ENCODE results near the gene PROC. TPM values are rescaled to one million over a fixed set of nuclear protein-coding genes. Genes with fewer than 3 reads are reported as not detected.
A peak's percentile ranks its signal among the peaks of the same experiment; 100 is the strongest.
"Not testable (repeated sequence)": the region's sequence is repeated elsewhere in the genome, so short reads cannot be mapped to it uniquely, and the experiment has no call there.

Gene PROC
- total RNA-seq, 4 donors from 2014 or later: 2.9 to 3.0 TPM; not detected in 2

GRCh38 chr2:127407091-127407490, 11.1 kb upstream of the PROC start:
- DNase-seq: no peak
- H3K9me3 ChIP-seq: no peaks in the 10 kb centered on the region
- H3K36me3 ChIP-seq: no peaks in the 10 kb centered on the region
- peak overlapping the region; percentile 85 to 90 (median 86) for H3K27ac ChIP-seq
- intact Hi-C loops (cut with DNase I; ENCODE audit: low total_unique reads): loop anchor here (2.0 kb wide), 1 partner anchor 26 kb away; no protein-coding TSS in a partner anchor
- no peaks in the 10 kb centered on the region for H3K27me3 ChIP-seq
- in situ Hi-C loops (cut with MboI; ENCODE audit: low pct_ligation_motif_present in 1 of 4, low pct_unique_long_range_greater_than_20kb in 1 of 4, low sequenced_read_pairs in 3 of 4): no loop called here
- TF ChIP-seq POLR2A (IDR thresholded peaks at IDR 0.05) (no peak), EP300 (IDR thresholded peaks at IDR 0.05; ENCODE audit: low read depth) (no peak), CTCF (IDR thresholded peaks at IDR 0.05) (no peak), POLR2AphosphoS5 (IDR thresholded peaks at IDR 0.05) (no peak)
- H3K4me1 ChIP-seq: peaks cover 10 to 54% (median 29%) of the 10 kb centered on the region in 4 donors
- WGBS, 2 donors (ENCODE audit: low coverage in 1 of 2): 92 to 94% methylated on average over 7 to 9 of the region's 9 CpGs
- H3K4me3 ChIP-seq: no peak overlapping the region

- in situ Hi-C loops (cut with MboI; ENCODE audit: low pct_ligation_motif_present in 1 of 4, low pct_unique_long_range_greater_than_20kb in 1 of 4, low sequenced_read_pairs in 3 of 4) (no loop called here), intact Hi-C loops (cut with DNase I; ENCODE audit: low total_unique reads) (loop anchor here (2.0 kb wide), 1 partner anchor 27 kb away; no protein-coding TSS in a partner anchor)
- Histone ChIP-seq H3K9me3 (no peaks in the 10 kb centered on the region), H3K36me3 (no peaks in the 10 kb centered on the region), H3K4me3 (peak overlapping the region in 3 of 4 donors; percentile 38 to 63 (median 52)), H3K4me1 (peaks cover 9 to 50% (median 26%) of the 10 kb centered on the region in 4 donors), H3K27ac (peak overlapping the region; percentile 85 to 90 (median 86)), H3K27me3 (no peaks in the 10 kb centered on the region)
- 3% methylated on average over 5 of the region's 6 CpGs; no CpG with 5 or more reads in 1 of the 2 donors for WGBS, 2 donors (ENCODE audit: low coverage in 1 of 2)
- TF ChIP-seq POLR2AphosphoS5 (IDR thresholded peaks at IDR 0.05) (no peak), CTCF (IDR thresholded peaks at IDR 0.05) (no peak), EP300 (IDR thresholded peaks at IDR 0.05; ENCODE audit: low read depth) (no peak), POLR2A (IDR thresholded peaks at IDR 0.05) (no peak)
- DNase-seq: no peak
Measured at GRCh38 chr2:127407661-127408003, 10.6 kb upstream of the PROC start.

GRCh38 chr2:127408004-127408806, 10.0 kb upstream of the PROC start:
- Histone ChIP-seq H3K4me1 (peaks cover 6 to 45% (median 24%) of the 10 kb centered on the region in 4 donors), H3K36me3 (no peaks in the 10 kb centered on the region), H3K27me3 (no peaks in the 10 kb centered on the region), H3K27ac (peak overlapping the region; percentile 85 to 90 (median 86)), H3K4me3 (peak overlapping the region; percentile 14 to 63 (median 45)), H3K9me3 (no peaks in the 10 kb centered on the region)
- intact Hi-C loops (cut with DNase I; ENCODE audit: low total_unique reads): no loop called here
- in situ Hi-C loops (cut with MboI; ENCODE audit: low pct_ligation_motif_present in 1 of 4, low pct_unique_long_range_greater_than_20kb in 1 of 4, low sequenced_read_pairs in 3 of 4): no loop called here
- WGBS, 2 donors (ENCODE audit: low coverage in 1 of 2): 7 to 59% methylated on average over 3 to 57 of the region's 75 CpGs
- TF ChIP-seq EP300 (IDR thresholded peaks at IDR 0.05; ENCODE audit: low read depth) (no peak), POLR2AphosphoS5 (IDR thresholded peaks at IDR 0.05) (peak; percentile 42 to 92 (median 80)), CTCF (IDR thresholded peaks at IDR 0.05) (peak in 1 of 5 experiments; percentile 30), POLR2A (IDR thresholded peaks at IDR 0.05) (peak; percentile 54)
- DNase-seq: peak; percentile 94

GRCh38 chr2:127408807-127409099, 9.5 kb upstream of the PROC start:
- Histone ChIP-seq H3K36me3 (no peaks in the 10 kb centered on the region), H3K9me3 (no peaks in the 10 kb centered on the region), H3K4me1 (peaks cover 6 to 45% (median 24%) of the 10 kb centered on the region in 4 donors), H3K27me3 (no peaks in the 10 kb centered on the region), H3K4me3 (peak overlapping the region in 2 of 4 donors; percentile 38 to 63), H3K27ac (peak overlapping the region; percentile 85 to 90 (median 86))
- in situ Hi-C loops (cut with MboI; ENCODE audit: low pct_ligation_motif_present in 1 of 4, low pct_unique_long_range_greater_than_20kb in 1 of 4, low sequenced_read_pairs in 3 of 4): no loop called here
- intact Hi-C loops (cut with DNase I; ENCODE audit: low total_unique reads): no loop called here
- TF ChIP-seq POLR2A (IDR thresholded peaks at IDR 0.05) (no peak), EP300 (IDR thresholded peaks at IDR 0.05; ENCODE audit: low read depth) (no peak), CTCF (IDR thresholded peaks at IDR 0.05) (no peak), POLR2AphosphoS5 (IDR thresholded peaks at IDR 0.05) (no peak)
- DNase-seq: no peak
- 69 to 72% methylated on average over 7 to 10 of the region's 10 CpGs for WGBS, 2 donors (ENCODE audit: low coverage in 1 of 2)

GRCh38 chr2:127409716-127410115, 8.5 kb upstream of the PROC start:
- Histone ChIP-seq H3K4me1 (peaks cover 6 to 43% (median 25%) of the 10 kb centered on the region in 4 donors), H3K27ac (peak overlapping the region in 2 of 4 donors; percentile 6 to 67)
- WGBS, 2 donors (ENCODE audit: low coverage in 1 of 2): 95 to 100% methylated on average over 8 of the region's 8 CpGs
- H3K27me3 ChIP-seq; DNase-seq; H3K9me3 ChIP-seq; in situ Hi-C loops (cut with MboI; ENCODE audit: low pct_ligation_motif_present in 1 of 4, low pct_unique_long_range_greater_than_20kb in 1 of 4, low sequenced_read_pairs in 3 of 4); H3K4me3 ChIP-seq; H3K36me3 ChIP-seq; intact Hi-C loops (cut with DNase I; ENCODE audit: low total_unique reads): not testable (repeated sequence)
